HCT116 (cell line): ENCODE measurements around the gene ADARB2. TPM values are rescaled to one million over a fixed set of nuclear protein-coding genes. Genes with fewer than 3 reads are reported as not detected.

ENCODE experiments used
- ATAC-seq: fragments of 200-7000 bp; cut with Tn5 transposase; 2 replicates; pipeline ENCODE4 v1.9.1; 2020; ENCODE audit warnings: mild to moderate bottlenecking, moderate library complexity
- BruUV-seq: library from RNA; stranded (reverse); fragments of 400-500 nt; replicated peaks from 2 replicates; lab custom pipeline; 2021; lab: Mats Ljungman, UMichigan
- CTCF ChIA-PET: fragments of 300-600 bp; sonication (Branson Sonifier 250); formaldehyde crosslinking; loops from one replicate; lab custom pipeline; 2021; ENCODE audit warnings: antibody characterized with exemption; lab: Charles Lee
- POLR2A ChIA-PET: fragments of 300-600, 350-600 bp; sonication (Branson Sonifier 250); formaldehyde crosslinking; loops from one replicate; lab custom pipeline; 2021; ENCODE audit warnings: antibody characterized with exemption; lab: Charles Lee
- RAD21 ChIA-PET, 2 experiments: fragments of 300-600 bp; sonication (Branson Sonifier 250); formaldehyde crosslinking; loops; one replicate each; lab custom pipeline; 2023; ENCODE audit warnings: low total read pairs in 2 of 2; ENCODE audit not compliant: uncharacterized antibody in 2 of 2, unreplicated experiment in 2 of 2, low non-redundant PET in 1 of 2; lab: Charles Lee
- DNase-seq: peaks from one replicate; pipeline ENCODE4 v3.0.0-alpha.2; 2010; ENCODE audit warnings: low read depth, low spot score
- H2AFZ ChIP-seq: fragments of 200-600 bp; shearing (Covaris generic), sonication (generic); 2 replicates; pipeline ENCODE4 v1.6.1; 2017; ENCODE audit warnings: low read depth, mixed run types, mixed read lengths, antibody characterized with exemption, low read length; ENCODE audit not compliant: poor library complexity, severe bottlenecking
- H3K27ac ChIP-seq: 2 replicates; pipeline ENCODE4 v1.5.1; 2012; ENCODE audit warnings: low read depth, low read length
- H3K27me3 ChIP-seq: fragments of 200-600 bp; sonication (generic); 2 replicates; pipeline ENCODE4 v1.6.1; 2016; ENCODE audit warnings: mixed run types, low read length, mixed read lengths; ENCODE audit not compliant: insufficient read depth
- H3K36me3 ChIP-seq, 2 experiments: fragments of 200-500 bp in 1 of 2; fragments of 200-600 bp in 1 of 2; sonication (Bioruptor generic) in 1 of 2; sonication (generic) in 1 of 2; 2 replicates each; pipeline versions ENCODE4 v1.5.1 to v1.6.1; 2014 to 2016; ENCODE audit warnings: low read length in 2 of 2, inconsistent platforms in 1 of 2, mixed read lengths in 1 of 2, mixed run types in 1 of 2; ENCODE audit not compliant: insufficient read depth in 2 of 2, control insufficient read depth in 1 of 2
- H3K4me1 ChIP-seq, 2 experiments: fragments of 200-600 bp in 1 of 2; sonication (generic) in 1 of 2; 2 replicates each; pipeline versions ENCODE4 v1.5.1 to v1.6.1; 2012 to 2017; ENCODE audit warnings: low read length in 2 of 2, inconsistent platforms in 1 of 2, mild to moderate bottlenecking in 1 of 2, mixed read lengths in 1 of 2, mixed run types in 1 of 2, moderate library complexity in 1 of 2; ENCODE audit not compliant: insufficient read depth in 2 of 2, control insufficient read depth in 1 of 2
- H3K4me2 ChIP-seq: fragments of 200-600 bp; sonication (generic); 2 replicates; pipeline ENCODE4 v1.6.1; 2017; ENCODE audit warnings: mixed run types, low read length, mixed read lengths
- H3K4me3 ChIP-seq, 2 experiments: fragments of 200-600 bp in 1 of 2; sonication (generic) in 1 of 2; replicated peaks in 1 of 2; 2 replicates each; pipeline ENCODE4 v1.5.1; 2011 to 2016; ENCODE audit warnings: low read length in 2 of 2, control low read depth in 1 of 2, low read depth in 1 of 2, mild to moderate bottlenecking in 1 of 2, mixed read lengths in 1 of 2, mixed run types in 1 of 2
- H3K79me2 ChIP-seq: fragments of 200-600 bp; sonication (generic); 2 replicates; pipeline ENCODE4 v1.6.1; 2017; ENCODE audit warnings: mild to moderate bottlenecking, mixed run types, low read length, moderate library complexity, mixed read lengths; ENCODE audit not compliant: insufficient read depth
- H3K9ac ChIP-seq: fragments of 200-600 bp; sonication (generic); 2 replicates; pipeline ENCODE4 v1.6.1; 2016; ENCODE audit warnings: low read length, mixed read lengths
- H3K9me2 ChIP-seq: fragments of 200-600 bp; sonication (generic), shearing (Covaris generic); 2 replicates; pipeline ENCODE4 v1.6.1; 2017; ENCODE audit warnings: mixed run types, mild to moderate bottlenecking, moderate library complexity; ENCODE audit not compliant: insufficient read depth
- H3K9me3 ChIP-seq, 2 experiments: fragments of 200-500 bp in 1 of 2; fragments of 200-600 bp in 1 of 2; sonication (Bioruptor generic) in 1 of 2; sonication (generic) in 1 of 2; 2 replicates each; pipeline ENCODE4 v1.6.1; 2014 to 2017; ENCODE audit warnings: low read length in 2 of 2, mixed read lengths in 2 of 2, inconsistent platforms in 1 of 2, low read depth in 1 of 2, mild to moderate bottlenecking in 1 of 2, mixed run types in 1 of 2, moderate library complexity in 1 of 2; ENCODE audit not compliant: control insufficient read depth in 1 of 2, insufficient read depth in 1 of 2
- H4K20me1 ChIP-seq: fragments of 200-600 bp; sonication (generic), shearing (Covaris generic); 2 replicates; pipeline ENCODE4 v1.6.1; 2017; ENCODE audit warnings: mixed run types, mild to moderate bottlenecking, moderate library complexity; ENCODE audit not compliant: insufficient read depth
- CBX3 ChIP-seq: IDR thresholded peaks from 2 replicates; pipeline ENCODE4 v1.6.1; 2012; ENCODE audit warnings: low read depth
- EZH2 ChIP-seq: fragments of 200-600 bp; sonication (generic); IDR thresholded peaks from 2 replicates; pipeline ENCODE4 v1.6.1; 2017; ENCODE audit warnings: antibody characterized with exemption, mixed run types
- EZH2phosphoT487 ChIP-seq: fragments of 200-600 bp; IDR thresholded peaks from 2 replicates; pipeline ENCODE4 v1.6.1; 2018; ENCODE audit warnings: antibody characterized with exemption, borderline replicate concordance
- FOSL1 ChIP-seq: IDR thresholded peaks from 2 replicates; pipeline ENCODE4 v1.6.1; 2012; ENCODE audit warnings: low read depth
- JUND ChIP-seq: IDR thresholded peaks from 2 replicates; pipeline ENCODE4 v1.6.1; 2012
- POLR2A ChIP-seq: IDR thresholded peaks from 2 replicates; pipeline ENCODE4 v1.7.0; 2011; ENCODE audit warnings: borderline replicate concordance; ENCODE audit not compliant: insufficient read depth, insufficient read length; ENCODE audit errors: extremely low read depth
- POLR2AphosphoS5 ChIP-seq: IDR thresholded peaks from 2 replicates; pipeline ENCODE4 v1.6.1; 2011; ENCODE audit warnings: mild to moderate bottlenecking, low read depth, low read length, moderate library complexity
- RAD21 ChIP-seq: IDR thresholded peaks from 2 replicates; pipeline ENCODE4 v1.6.1; 2012; ENCODE audit warnings: low read depth, mild to moderate bottlenecking
- SIN3A ChIP-seq: IDR thresholded peaks from 2 replicates; pipeline ENCODE4 v1.6.1; 2012; ENCODE audit warnings: low read depth
- SP1 ChIP-seq: IDR thresholded peaks from 2 replicates; pipeline ENCODE4 v1.6.1; 2012; ENCODE audit warnings: low read depth
- SRF ChIP-seq: IDR thresholded peaks from 2 replicates; pipeline ENCODE4 v1.6.1; 2012; ENCODE audit warnings: low read depth
- YY1 ChIP-seq: IDR thresholded peaks from 2 replicates; pipeline ENCODE4 v1.6.1; 2011; ENCODE audit warnings: low read length, low read depth, moderate library complexity, mild to moderate bottlenecking; ENCODE audit not compliant: insufficient replicate concordance; ENCODE audit errors: extremely low read depth
- ZFX ChIP-seq: fragments of 450-650 bp; IDR thresholded peaks from 2 replicates; pipeline ENCODE4 v1.6.1; 2017
- intact Hi-C: fragments of 100-400 bp; cut with micrococcal nuclease; formaldehyde crosslinking; loops from 2 replicates; pipeline ENCODE4 v1.10.0; 2022
- total RNA-seq: library from RNA; stranded (reverse); gene quantifications from one replicate; pipeline ENCODE4 v1.2.1, GENCODE V29; 2021; ENCODE audit not compliant: unreplicated experiment
- TF ChIP-seq, protein P1 (sequence below): IDR thresholded peaks from 2 replicates; pipeline ENCODE4 v1.6.1; 2011; ENCODE audit warnings: mild to moderate bottlenecking, low read length, moderate library complexity; ENCODE audit not compliant: insufficient replicate concordance; ENCODE audit errors: extremely low read depth
- TF ChIP-seq, protein P2 (sequence below): IDR thresholded peaks from 2 replicates; pipeline ENCODE4 v1.6.1; 2012

Gene ADARB2
- total RNA-seq, 1 experiment from 2014 or later = not detected

DNA sequence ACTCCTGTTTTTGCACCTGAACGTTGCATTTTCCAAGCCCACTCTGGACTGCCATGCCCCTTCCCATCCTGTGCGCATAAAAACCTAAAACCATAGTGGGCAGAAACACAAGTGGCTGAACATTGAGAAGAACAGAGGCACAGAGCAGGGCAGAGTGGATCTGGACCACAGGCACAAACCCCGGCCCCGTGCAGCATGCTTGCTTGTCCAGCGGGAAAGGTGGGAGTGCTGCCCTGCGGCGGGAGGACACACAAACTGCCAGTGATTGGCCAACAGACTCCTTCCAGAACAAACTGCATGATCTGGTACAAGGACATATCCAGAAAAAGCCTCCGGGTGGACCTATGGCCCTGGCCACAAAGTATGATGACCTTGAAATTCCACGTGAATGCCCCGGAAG is 42.5 kb upstream of the ADARB2 start:
- DNase-seq = no peak
- POLR2A ChIA-PET = no interaction called here
- no TSS peak for BruUV-seq

More for the DNA sequence above, 42.5 kb upstream of the ADARB2 start:
- ChIA-PET CTCF (no interaction called here), RAD21 (no interaction called here)
- TF ChIP-seq RAD21 (no peak), EZH2 (no peak), JUND (no peak), POLR2A (no peak), SP1 (no peak), EZH2phosphoT487 (no peak), SIN3A (no peak), FOSL1 (no peak), ZFX (no peak), YY1 (no peak), POLR2AphosphoS5 (no peak), CBX3 (no peak), SRF (no peak)
- TF ChIP-seq, protein P1, sequence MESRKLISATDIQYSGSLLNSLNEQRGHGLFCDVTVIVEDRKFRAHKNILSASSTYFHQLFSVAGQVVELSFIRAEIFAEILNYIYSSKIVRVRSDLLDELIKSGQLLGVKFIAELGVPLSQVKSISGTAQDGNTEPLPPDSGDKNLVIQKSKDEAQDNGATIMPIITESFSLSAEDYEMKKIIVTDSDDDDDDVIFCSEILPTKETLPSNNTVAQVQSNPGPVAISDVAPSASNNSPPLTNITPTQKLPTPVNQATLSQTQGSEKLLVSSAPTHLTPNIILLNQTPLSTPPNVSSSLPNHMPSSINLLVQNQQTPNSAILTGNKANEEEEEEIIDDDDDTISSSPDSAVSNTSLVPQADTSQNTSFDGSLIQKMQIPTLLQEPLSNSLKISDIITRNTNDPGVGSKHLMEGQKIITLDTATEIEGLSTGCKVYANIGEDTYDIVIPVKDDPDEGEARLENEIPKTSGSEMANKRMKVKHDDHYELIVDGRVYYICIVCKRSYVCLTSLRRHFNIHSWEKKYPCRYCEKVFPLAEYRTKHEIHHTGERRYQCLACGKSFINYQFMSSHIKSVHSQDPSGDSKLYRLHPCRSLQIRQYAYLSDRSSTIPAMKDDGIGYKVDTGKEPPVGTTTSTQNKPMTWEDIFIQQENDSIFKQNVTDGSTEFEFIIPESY = no peak
- TF ChIP-seq, protein P2, sequence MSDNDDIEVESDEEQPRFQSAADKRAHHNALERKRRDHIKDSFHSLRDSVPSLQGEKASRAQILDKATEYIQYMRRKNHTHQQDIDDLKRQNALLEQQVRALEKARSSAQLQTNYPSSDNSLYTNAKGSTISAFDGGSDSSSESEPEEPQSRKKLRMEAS = no peak
- Histone ChIP-seq H3K9me2 (no peaks in the 10 kb centered on the region), H3K79me2 (no peaks in the 10 kb centered on the region), H3K36me3 (no peaks in the 10 kb centered on the region), H2AFZ (no peak overlapping the region), H3K4me3 (no peak overlapping the region), H4K20me1 (no peaks in the 10 kb centered on the region), H3K4me2 (no peak overlapping the region), H3K27ac (no peak overlapping the region), H3K9me3 (no peaks in the 10 kb centered on the region; a peak in 1 of 4 replicates), H3K9ac (no peak overlapping the region), H3K27me3 (no peaks in the 10 kb centered on the region), H3K4me1 (no peaks in the 10 kb centered on the region)
- intact Hi-C loops = no loop called here
- ATAC-seq = no peak
